CD4-positive, alpha-beta T cell treated with Interferon alpha-2 for 1 hour (primary cell): ENCODE measurements around the gene SMIM22.

Experiments
- DNase-seq, 2 donors: peaks; one replicate each; pipeline ENCODE4 v3.0.0-alpha.2; 2020 to 2022

Gene SMIM22

DNA sequence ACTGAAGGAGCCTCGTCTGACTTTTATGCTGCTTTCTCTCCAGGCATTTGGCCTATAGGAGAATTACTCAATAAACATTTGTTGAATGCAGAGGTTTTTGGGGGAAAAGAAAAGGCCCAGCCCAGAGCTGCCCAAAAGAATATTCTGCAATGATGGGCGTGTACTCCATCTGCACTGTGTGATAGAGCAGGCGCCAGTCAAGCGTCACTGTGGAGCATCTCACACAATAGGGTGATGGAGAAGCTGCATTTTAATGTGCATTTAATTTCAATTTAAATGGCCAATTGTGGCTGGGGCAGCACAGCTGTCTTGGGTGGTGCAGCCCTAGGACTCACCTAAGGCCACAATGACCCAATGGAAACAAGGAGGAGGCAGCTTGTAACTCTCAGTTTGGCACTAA is 31.4 kb downstream of the SMIM22 start:
- DNase-seq: no peak

- DNase-seq: no peak
Observed at GRCh38 chr16:4826980-4827379, 31.8 kb downstream of the SMIM22 start.

- no peak for DNase-seq
Observed at GRCh38 chr16:4828567-4829321, 33.6 kb downstream of the SMIM22 start.

DNA sequence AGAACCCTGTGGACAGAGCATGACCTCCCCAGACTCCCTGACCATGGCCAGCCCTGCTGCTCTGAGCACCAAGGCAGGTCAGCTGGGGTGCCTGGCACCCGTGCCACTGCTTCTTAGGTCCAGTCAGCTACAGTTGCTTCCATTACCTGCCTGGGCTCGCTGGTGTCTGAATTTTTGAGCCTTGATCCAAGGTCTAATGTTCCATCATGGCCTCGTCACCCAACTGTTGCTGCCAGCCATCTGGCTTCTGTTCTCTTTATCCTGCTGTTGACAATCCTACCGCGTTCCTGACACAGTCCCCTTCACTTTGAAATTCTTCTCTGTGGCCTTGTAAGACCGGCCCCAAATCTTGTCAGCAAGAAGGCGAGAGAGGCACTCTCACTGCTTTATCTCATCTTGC is 35.2 kb downstream of the SMIM22 start:
- DNase-seq: no peak

DNA sequence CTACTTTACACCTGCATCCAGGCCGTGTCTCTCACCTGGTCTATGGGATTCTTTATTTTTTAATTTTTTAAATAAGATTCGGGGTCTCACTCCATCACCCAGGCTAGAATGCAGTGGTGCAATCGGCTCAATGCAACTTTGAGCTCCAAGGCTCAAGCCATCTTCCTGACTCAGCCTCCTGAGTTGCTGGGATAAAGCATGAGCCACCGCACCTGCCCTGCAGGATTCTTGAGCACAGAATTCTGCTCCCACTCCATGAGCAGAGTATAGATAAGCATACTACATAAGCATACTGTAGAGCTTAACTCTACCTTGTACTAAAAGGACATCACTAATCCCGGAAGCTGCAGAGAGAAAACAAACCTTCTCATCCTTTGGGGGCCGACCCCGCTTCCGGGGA is 36.4 kb downstream of the SMIM22 start:
- DNase-seq: no peak

- no peak for DNase-seq
Observed at GRCh38 chr16:4832698-4833343, 37.7 kb downstream of the SMIM22 start.

DNA sequence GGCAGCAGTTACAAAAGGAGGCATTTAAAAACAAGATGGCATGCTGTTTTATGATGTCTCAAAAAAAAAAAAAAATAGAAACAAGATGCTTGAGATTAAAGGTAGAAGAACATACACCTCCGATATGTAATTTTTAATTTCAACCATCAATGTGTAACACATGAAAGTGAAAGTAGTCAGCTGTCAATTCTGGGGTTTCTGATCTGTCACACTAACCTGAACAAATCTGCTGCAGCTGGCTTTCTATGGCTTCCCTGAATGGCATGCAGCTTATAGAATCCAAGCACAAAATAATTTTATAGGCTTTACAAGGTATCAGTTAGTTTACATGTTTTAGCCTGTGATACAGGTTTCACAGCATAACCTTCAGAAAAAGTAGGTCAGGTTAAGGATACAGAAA is 38.4 kb downstream of the SMIM22 start:
- no peak for DNase-seq

DNA sequence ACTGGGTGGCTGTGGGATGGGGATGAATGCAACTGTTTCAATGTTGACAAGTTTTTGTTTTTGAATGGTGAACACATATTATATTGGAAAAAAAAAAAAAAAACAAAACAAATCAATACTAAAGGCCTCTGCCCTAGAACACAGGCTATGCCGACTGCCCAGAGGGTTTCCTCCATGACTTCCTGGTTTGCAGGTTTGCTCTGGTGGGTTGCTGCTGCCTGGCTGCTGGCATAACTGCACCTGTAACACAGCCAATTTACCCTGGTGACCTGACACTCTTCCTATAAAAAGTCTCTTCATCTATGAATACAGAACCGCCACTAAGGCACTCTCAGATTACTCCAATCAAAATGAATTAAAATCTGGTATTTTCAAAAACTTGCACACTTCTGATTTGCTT is 41.6 kb downstream of the SMIM22 start:
- DNase-seq: no peak

DNA sequence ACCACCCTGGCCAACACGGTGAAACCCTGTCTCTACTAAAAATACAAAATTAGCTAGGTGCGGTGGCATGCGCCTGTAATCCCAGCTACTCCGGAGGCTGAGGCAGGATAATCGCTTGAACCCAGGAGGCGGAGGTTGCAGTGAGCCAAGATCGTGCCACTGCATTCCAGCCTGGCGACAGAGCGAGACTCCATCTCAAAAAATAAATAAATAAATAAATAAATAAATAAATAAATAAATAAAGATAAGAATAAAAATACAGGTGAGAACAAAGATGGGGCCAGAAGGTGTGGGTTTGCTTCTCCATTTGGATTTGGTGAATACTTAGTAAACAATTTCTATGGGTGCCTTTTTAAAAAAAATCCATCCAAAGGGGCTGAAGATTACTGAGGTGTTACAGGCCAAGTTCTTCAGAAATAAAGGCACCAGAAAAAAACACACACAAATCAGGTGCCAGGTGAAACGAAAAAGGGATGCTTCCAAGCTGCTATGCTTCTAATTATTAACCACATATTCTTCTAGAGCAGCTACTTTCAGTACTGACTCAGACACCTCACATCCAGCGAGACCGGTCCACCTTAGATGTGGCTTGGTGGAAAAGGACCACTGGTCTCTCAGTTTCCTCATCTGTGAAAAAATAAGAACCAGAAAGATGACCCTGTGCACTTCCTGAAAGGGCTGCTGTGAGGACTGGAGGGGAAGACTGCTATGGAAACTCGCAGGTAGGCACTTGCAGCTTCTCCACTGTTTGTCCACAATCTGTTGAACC is 42.7 kb downstream of the SMIM22 start:
- no peak for DNase-seq

- no peak for DNase-seq
Observed at GRCh38 chr16:4839942-4840341, 44.8 kb downstream of the SMIM22 start.

DNA sequence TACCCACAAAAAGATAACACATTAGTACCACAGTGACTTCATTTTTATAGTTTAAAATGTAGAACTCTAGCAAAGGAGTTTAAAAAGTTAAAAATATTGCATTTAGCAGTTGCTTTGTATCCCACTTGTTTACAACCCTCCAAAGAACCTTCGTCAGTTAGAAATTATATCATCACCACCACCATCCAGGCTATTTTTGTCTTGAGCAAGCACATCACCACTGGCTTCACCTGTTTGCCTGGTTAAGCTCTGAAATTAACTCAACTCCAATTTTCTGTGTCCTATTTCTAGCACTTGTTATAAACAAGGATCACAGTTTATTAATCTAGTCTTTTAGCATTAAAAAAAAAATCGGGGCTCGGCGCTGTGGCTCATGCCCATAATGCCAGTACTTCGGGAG is 45.8 kb downstream of the SMIM22 start:
- no peak for DNase-seq
